ENCODE measurements around the gene GBX2.

The GBX2 gene

DNA sequence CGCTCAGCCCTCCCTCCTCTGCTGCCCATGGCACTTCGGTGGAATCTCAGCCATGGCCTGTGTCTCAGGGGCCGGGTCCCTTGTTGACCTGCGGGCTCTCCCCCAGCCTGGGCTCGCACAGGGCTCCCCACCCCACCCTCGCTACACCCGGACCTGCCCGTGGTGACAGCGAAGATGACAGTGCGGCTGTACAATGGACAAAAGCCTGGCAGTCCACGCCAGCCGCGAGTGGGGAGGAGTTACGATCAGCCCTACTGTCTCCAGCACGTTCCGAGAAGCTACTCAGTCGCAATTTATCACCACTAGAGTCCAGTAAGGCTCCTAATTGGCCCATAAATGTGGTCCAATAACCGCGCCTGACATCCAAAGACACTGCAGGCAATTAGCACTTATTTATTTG lies 31.6 kb downstream of the GBX2 start:
- no peak overlapping the region for H2AFZ ChIP-seq (ENCODE audit: low read depth, low read length)
- no peaks in the 10 kb centered on the region for H3K4me1 ChIP-seq (ENCODE audit: insufficient read depth, low read length)
- no peaks in the 10 kb centered on the region for H3K79me2 ChIP-seq (ENCODE audit: insufficient read depth, low read length)
- TF ChIP-seq CTCF (IDR thresholded peaks at IDR 0.05; ENCODE audit: borderline replicate concordance, extremely low read depth, low read length, poor library complexity, severe bottlenecking): no peak
- no peak for TF ChIP-seq EZH2 (IDR thresholded peaks at IDR 0.05; ENCODE audit: borderline replicate concordance, low read depth, low read length, severe bottlenecking)
- no peak overlapping the region for H3K4me2 ChIP-seq (ENCODE audit: insufficient read depth, low read length)
- no peak overlapping the region for H3K9ac ChIP-seq (ENCODE audit: low read depth, low read length)
- H4K20me1 ChIP-seq (ENCODE audit: insufficient read depth, low read length): no peaks in the 10 kb centered on the region
- ATAC-seq (ENCODE audit: insufficient read depth, low read depth) (no peak), DNase-seq (no peak)
- no peak overlapping the region for H3K4me3 ChIP-seq (ENCODE audit: low read depth in 1 of 2, low read length in 2 of 2)
- no peak overlapping the region for H3K27ac ChIP-seq (ENCODE audit: low read length)
- no peaks in the 10 kb centered on the region for H3K9me3 ChIP-seq (ENCODE audit: insufficient read depth, low read length, severe bottlenecking)
- no peaks in the 10 kb centered on the region for H3K36me3 ChIP-seq (ENCODE audit: insufficient read depth, low read length)
- H3K27me3 ChIP-seq (ENCODE audit: insufficient read depth, low read length, poor library complexity): no peaks in the 10 kb centered on the region

- H2AFZ ChIP-seq (ENCODE audit: low read depth, low read length): no peak overlapping the region
- H4K20me1 ChIP-seq (ENCODE audit: insufficient read depth, low read length): no peaks in the 10 kb centered on the region
- H3K4me2 ChIP-seq (ENCODE audit: insufficient read depth, low read length): no peak overlapping the region
- H3K36me3 ChIP-seq (ENCODE audit: insufficient read depth, low read length): no peaks in the 10 kb centered on the region
- H3K9me3 ChIP-seq (ENCODE audit: insufficient read depth, low read length, severe bottlenecking): no peaks in the 10 kb centered on the region
- H3K27ac ChIP-seq (ENCODE audit: low read length): no peak overlapping the region
- no peaks in the 10 kb centered on the region for H3K4me1 ChIP-seq (ENCODE audit: insufficient read depth, low read length)
- DNase-seq (no peak), ATAC-seq (ENCODE audit: insufficient read depth, low read depth) (no peak)
- H3K9ac ChIP-seq (ENCODE audit: low read depth, low read length): no peak overlapping the region
- no peaks in the 10 kb centered on the region for H3K27me3 ChIP-seq (ENCODE audit: insufficient read depth, low read length, poor library complexity)
- TF ChIP-seq EZH2 (IDR thresholded peaks at IDR 0.05; ENCODE audit: borderline replicate concordance, low read depth, low read length, severe bottlenecking) (no peak), CTCF (IDR thresholded peaks at IDR 0.05; ENCODE audit: borderline replicate concordance, extremely low read depth, low read length, poor library complexity, severe bottlenecking) (no peak)
- H3K4me3 ChIP-seq (ENCODE audit: low read depth in 1 of 2, low read length in 2 of 2): no peak overlapping the region
- no peaks in the 10 kb centered on the region for H3K79me2 ChIP-seq (ENCODE audit: insufficient read depth, low read length)
Observed at GRCh38 chr2:236133410-236134012, 34.7 kb downstream of the GBX2 start.

DNA sequence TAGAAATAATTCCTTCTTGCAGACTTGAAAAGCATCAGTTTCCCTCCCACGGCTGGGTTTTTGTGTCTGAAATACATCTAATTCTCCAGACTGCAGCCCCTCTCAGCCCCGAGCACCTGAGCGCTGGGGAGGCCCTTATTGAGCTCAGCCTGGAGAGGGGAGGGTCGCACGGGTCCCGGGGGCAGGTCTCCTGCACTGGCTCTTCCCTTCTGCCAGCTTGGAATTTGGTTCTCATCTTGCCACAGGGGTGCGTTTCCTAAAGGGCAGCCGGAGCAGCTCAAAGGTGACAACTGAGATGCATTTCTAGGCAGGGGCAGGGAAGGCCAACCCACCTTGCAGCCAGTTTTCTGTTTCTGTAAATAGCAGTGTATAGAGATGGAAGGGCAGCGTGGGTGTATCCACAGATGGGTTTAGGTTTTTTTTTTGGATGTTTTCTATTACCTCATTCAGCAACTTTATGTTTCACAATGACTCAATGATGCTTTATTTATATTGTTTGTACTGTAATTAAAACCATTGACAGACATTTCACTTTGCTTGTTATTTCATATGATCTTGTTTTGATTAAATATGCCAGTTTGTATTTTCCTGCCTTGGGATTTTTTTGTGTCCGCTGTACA lies 37.0 kb downstream of the GBX2 start:
- DNase-seq (no peak), ATAC-seq (ENCODE audit: insufficient read depth, low read depth) (no peak)
- Histone ChIP-seq H3K9ac (ENCODE audit: low read depth, low read length) (no peak overlapping the region), H3K9me3 (ENCODE audit: insufficient read depth, low read length, severe bottlenecking) (no peaks in the 10 kb centered on the region), H3K79me2 (ENCODE audit: insufficient read depth, low read length) (no peaks in the 10 kb centered on the region), H2AFZ (ENCODE audit: low read depth, low read length) (no peak overlapping the region), H3K4me1 (ENCODE audit: insufficient read depth, low read length) (no peaks in the 10 kb centered on the region), H3K27ac (ENCODE audit: low read length) (no peak overlapping the region), H3K4me3 (ENCODE audit: low read depth in 1 of 2, low read length in 2 of 2) (no peak overlapping the region), H3K27me3 (ENCODE audit: insufficient read depth, low read length, poor library complexity) (no peaks in the 10 kb centered on the region), H3K4me2 (ENCODE audit: insufficient read depth, low read length) (no peak overlapping the region), H3K36me3 (ENCODE audit: insufficient read depth, low read length) (peaks cover 1% of the 10 kb centered on the region; the same call in 1 of the 2 replicates), H4K20me1 (ENCODE audit: insufficient read depth, low read length) (no peaks in the 10 kb centered on the region)
- TF ChIP-seq EZH2 (IDR thresholded peaks at IDR 0.05; ENCODE audit: borderline replicate concordance, low read depth, low read length, severe bottlenecking) (no peak), CTCF (IDR thresholded peaks at IDR 0.05; ENCODE audit: borderline replicate concordance, extremely low read depth, low read length, poor library complexity, severe bottlenecking) (no peak)

Measured in DND-41 (cell line).